Measurements from ENCODE around the gene TTC34. TPM values are rescaled to one million over a fixed set of nuclear protein-coding genes. Genes with fewer than 3 reads are reported as not detected.

TTC34 gene, protein sequence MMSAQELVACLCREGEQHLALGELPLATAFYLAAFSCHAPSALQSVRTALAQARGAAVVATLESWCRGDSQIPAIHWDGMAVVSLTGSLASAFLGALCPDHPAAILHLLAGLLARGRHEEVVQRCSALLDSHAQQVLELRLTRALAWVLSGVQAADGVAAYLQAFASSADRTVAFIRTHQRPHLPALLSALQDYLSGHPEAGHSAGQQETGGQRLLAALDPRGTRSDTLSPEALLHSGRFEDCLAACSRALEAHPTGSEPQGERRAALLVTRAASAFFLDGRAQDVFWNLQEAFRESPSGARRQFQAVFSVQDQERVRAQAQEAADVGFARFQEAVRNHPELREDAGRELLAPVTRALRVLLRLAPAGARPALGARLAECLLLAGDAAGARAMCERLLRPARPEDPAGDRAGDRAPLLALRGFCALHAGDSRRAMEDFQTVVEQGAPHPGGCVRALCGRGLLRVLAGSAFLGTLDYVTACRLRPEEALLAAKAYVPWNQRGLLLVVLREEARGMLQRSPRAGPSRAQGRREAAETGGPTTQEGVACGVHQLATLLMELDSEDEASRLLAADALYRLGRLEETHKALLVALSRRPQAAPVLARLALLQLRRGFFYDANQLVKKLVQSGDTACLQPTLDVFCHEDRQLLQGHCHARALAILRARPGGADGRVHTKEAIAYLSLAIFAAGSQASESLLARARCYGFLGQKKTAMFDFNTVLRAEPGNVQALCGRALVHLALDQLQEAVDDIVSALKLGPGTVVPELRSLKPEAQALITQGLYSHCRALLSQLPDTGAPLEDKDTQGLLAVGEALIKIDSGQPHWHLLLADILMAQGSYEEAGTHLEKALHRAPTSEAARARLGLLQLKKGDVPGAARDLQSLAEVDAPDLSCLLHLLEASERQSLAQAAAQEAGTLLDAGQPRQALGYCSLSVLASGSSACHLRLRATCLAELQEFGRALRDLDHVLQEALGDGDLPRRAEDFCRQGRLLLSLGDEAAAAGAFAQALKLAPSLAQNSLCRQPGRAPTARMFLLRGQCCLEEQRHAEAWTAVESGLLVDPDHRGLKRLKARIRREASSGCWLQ
- total RNA-seq: 1.3 and 1.7 TPM in 2 replicates

DNA sequence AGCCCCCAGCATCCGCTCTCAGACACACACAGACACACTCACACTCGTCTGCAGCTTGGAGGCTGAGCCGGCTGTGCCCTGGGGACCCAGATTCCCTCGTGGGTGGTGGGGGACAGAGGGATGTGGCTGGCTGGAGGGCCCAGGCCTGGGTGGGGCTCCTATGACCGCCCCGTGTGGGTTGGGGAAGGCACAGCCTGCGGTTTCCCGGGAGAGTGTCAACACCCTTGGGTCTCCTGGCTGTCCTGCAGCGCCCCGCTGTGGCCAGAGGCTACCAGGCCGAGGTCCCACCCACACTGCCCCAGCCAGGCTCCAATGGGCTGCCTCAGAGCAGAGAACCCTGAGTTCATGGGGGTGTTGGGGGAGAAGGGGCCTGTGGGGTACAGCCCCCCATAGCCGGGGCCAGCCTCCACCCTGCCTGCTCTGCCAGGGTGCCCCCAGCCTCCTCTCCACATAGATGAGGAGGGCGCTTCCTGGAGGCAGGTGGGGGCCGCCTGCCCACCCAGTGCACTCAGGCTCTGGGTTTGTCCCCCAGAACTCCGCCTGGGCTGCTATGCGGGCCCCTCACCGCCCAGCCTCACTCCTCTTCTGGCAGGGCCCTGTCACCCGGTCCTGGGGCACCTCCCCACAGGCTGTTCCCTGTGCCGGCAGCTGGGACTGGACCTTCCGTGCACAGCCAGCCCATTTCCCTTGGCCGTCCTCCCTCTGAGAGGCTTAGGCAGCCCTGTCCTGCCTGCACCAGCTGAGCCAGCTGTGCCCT, at the start of gene TTC34:
Gene TTC34, minus strand, starts transcription at position 159 of the 757 bp plus-strand sequence. CDS start 866 bp downstream, outside the sequence.
- intact Hi-C loops (cut with micrococcal nuclease): no loop called here

DNA sequence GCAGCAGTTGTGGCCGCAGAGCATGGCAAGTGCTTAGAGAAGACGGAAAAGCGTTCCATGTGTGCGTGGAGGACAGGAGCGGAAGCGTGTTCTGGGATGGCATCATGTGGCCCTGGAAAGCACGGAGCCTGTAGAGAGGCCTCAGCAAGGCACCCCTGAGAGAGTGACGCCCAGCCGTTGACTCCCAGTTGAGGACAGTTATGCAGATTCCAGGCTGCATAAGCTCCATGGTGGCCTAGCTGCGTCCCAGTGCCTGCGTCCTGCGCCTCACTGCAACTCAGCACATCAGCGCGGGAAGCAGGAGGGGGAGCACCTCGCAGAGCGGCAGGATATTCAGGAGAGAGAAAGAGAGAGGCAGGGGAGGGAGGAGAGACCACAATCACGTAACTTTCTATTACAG, 49.0 kb upstream of the TTC34 start:
- intact Hi-C loops (cut with micrococcal nuclease): no loop called here

DNA sequence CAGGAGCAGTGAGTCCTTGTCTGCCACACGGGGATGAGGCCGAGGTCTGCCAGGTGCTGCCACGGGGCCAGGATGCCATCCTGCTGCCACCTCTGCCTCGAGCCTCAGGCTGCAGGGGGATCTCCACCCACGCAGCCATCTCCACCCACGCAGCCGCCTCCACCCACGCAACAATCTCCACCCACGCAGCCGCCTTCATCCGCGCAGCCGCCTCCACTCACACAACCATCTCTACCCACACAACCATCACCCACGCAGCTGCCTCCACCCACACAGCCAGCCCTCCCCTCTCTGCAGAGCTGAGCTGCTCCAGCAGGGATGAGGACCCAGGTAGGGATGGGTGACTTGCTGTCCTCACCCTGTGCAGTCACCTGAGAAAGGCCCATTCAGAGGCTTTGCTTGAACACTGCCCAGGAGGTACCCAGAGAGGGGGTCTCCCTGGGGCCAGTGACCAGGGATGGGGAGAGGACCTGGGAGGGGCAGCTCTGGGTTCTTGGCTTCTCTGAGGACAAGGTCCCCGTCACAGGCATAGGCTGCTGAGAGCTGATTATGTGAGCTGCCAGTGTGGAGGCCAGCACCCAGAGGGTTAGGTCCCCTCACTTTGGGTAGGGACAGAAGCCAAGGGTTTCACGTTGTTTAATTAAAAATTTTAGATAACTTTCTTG, 46.6 kb upstream of the TTC34 start:
- intact Hi-C loops (cut with micrococcal nuclease): no loop called here

DNA sequence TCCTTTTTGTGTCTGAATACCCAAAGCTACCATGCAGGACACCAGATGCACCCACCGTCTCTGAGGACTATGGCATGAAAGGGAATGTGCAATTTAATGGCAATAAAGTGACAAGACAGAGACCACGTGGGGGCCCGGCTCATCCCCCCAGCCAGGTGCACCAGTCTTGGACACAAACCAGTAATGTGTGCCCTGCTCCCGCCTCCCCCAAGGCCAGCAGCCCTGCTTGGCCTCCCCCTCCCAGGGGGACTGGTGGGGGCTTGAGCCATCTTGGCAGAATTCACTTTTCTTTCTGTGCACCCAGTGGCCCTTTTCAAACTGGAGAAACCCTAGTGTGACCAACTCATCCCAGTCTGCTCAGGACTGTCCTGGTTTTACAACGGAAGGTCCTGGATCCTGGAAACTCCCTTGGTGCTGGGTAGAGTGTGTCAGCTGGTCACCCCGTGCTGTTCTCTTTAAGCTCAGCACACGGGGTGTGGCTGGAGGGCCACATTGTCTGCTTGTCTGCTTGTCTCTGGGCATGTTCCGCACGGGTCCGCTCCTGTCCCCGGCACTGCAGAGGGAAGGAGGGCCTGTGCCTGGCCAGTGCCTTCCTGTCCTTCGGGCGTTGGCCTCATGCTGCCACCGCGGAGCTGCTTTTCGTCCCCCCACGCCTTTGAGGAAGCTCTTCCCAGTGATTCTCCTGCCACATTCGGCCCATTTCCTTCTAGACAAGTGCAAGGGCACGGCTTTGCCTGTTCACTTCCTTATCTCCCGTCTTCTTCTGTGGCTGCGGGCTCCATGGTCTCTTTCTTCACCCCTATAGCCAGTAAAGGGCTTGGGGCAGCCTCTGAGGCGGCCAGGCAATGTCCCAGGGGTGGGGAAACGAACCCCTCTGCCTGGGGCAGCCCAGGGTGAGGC, 45.8 kb upstream of the TTC34 start:
- intact Hi-C loops (cut with micrococcal nuclease): no loop called here

DNA sequence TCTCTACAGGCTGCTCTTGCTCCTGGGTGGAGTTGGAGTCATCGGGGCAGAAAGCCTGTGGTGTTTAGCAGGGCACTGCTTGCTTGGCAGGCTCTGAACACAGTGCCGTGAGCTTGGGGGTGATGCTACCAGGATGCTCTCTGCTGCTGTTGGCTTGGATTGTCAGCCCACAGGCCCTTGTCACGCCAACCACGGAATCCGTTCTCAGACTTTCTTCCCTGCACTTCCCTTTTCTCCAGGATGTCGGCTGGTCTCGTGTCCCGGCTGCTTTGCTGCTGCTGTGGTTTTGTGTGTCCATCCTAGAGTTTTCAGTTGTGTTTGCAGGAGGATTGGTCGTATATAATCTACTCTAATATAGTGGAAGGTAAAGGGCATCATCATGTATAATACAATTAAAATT, 44.4 kb upstream of the TTC34 start:
- intact Hi-C loops (cut with micrococcal nuclease): no loop called here

DNA sequence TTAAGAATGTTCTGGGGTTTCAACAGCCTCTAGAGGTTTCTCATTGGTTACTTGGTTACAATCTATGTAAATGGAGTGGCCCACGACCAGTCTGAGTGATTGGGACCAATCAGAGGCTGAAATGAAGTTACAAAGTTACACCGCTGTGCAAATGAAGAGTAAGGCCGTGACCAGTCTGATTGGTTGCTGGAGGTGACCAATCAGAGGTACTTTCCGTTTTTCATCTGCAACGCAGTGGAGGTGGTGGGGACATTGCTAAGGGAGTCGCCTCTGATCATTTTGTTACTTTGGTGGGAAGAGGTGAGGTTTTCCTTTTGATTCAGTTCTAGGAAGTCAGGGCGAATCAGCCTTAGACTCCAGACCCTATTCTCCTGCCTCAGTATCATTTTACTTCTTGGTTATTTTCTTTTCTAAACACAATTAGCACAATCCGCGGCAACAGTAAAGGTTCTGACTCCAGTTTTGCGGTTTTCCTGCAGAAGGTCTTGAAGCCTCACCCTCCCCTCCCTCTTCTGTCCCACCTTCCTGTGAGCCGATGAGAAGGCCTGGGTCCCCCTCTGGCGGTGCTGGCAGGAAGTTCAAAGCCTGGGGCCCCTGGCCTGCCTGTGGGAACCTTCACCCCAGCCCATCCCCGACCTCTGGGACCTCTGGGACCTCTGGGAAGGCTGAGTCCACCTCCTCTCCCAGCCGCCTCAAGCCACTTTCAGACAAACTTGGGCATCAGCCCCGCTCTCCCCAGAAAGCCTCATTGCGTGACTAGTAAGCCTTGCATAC, 38.7 kb upstream of the TTC34 start:
- intact Hi-C loops (cut with micrococcal nuclease): no loop called here

DNA sequence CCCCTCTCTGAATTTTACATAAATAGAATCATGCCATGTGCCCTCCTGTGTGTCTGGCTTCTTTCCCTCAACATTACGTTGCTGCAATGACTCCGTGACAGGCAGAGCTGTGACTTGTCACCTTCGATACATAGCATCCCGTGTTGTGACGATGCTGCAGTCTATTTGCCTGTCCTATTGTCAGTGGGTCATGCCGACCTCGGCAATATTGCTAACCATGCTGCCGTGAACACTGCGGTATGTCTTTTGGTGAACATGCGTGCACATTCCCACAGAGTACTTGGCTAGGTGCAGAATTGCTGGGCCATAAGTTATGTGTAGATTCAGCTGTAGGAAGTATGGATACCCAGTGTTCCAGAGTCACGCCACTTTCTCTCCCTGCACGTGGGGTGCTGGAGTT, 36.3 kb upstream of the TTC34 start:
- intact Hi-C loops (cut with micrococcal nuclease): no loop called here

DNA sequence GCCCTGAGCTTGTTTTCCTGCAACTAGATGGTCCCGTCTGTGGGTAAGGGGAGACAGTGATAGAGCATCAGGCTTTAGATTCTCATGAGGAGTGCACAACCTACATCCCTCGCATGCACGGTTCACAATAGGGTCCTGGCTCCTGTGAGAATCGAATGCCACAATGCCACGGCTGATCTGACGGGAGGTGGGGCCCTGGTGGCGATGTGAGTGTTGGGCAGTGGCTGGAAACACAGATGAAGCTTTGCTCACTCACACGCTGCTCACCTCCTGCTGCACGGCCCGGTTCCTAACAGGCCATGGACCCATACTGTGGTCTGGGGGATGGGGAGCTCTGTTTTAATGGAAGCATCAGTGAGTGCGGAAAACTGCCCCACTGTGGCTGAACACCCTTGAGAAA, 35.8 kb upstream of the TTC34 start:
- intact Hi-C loops (cut with micrococcal nuclease): no loop called here

DNA sequence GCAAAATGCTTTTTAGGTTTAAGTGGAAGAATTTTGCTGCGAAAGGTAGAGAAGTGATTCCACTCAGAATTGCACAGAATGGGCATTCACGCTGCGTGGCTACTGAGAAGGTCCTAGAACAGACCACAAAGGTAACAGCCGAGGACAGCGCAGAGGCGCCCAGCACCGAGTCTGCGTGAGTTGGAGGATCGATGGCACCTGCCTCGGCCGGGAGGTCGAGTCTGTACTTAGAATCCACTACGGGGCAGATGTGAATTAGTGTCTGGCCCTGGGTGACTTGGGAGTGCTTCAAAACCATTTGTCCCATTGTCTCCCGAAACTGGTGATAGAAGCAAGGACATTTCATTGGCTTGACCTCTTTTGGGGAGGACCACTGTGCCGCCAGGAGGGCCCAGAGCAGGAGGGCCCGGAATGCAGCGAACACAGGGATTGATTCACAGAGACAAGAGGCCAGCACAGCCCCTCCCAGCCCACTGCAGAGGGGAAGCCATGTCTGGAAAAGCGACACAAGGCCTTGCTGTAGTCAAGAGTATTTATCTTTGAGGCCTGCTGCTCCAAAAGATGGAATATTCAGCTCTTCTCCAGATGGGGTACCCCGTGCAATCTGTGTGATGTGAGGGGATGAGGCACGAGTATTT, 35.0 kb upstream of the TTC34 start:
- intact Hi-C loops (cut with micrococcal nuclease): no loop called here

DNA sequence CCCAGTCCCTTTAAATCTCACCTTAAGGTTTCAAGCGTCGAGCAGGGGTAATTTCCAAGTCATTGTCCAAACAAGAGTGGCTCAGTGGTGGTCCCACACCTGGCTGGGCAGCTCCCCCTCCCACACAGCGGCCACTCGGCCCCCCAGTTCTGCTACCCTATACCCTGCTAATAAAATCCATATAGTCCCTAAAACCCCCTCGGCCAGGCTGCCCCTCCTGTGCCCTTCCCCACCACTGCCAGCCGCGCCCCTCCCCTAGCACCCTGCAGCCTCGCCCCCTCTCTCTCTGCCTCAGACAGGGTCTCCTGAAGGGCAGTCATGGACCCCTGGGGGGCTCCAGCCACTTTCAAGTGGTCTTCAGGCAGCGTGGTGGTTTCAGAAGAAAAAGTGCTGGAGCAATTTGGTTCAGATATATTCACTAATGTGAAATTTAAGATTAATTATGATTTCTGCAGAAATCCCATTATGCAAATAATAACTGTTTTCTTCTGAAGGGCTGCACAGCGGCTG, 34.2 kb upstream of the TTC34 start:
- intact Hi-C loops (cut with micrococcal nuclease): no loop called here

DNA sequence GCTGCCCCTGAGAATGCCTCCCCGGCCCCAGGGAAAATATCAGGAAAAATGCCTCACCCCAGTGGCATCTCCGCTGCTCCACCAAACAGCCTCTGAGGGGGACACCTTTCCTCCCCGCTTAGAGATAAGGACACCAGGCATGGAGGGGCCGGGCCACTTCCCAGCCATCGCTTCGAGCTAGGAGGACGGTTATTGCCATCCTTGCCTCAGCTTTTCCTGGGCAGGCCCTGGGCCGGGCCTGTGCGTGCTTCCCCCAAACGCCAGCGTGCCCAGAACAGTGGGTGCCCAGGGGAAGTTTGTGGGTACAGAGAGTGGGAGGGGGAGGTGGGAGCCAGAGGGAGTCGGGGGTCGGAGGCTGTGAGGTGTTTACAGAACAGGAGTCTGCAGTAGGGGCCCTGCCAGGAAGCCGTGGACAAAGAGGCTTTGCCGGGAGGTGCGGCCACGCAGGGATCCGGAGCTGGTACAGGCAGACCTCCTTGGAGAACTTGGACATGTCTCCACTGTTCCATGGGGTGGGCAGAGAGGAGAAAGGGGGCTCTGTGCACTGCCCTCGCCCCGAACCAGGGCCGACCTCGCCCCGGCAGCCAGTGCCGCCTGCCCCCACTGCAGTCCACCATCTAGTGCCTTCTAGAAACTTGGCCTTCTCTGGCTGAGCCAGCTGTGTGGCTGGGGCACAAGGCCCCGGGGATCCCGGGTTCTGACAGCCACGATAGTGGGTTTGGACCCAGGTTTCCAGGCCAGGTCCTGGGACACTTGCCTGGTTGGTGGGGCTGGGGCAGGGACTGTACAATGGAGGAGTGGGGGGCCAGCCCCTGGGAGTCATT, 33.5 kb upstream of the TTC34 start:
- intact Hi-C loops (cut with micrococcal nuclease): no loop called here

DNA sequence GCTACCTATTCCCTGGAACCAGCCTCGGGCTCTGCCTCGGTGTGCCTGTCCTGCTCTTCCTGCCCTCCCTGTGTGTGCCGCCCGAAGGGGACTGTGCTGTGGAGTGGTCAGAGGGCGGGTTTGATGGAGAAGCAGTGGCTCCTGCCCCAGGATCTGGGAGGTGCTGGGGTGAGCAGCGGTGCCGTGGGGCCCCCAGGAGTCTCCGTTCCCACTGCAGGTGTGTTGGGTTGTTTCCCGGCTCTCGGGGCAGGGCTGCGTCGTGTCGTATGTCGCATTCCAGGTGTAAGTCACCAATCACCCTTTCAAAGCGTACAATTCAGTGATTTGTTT, 32.6 kb upstream of the TTC34 start:
- intact Hi-C loops (cut with micrococcal nuclease): no loop called here

DNA sequence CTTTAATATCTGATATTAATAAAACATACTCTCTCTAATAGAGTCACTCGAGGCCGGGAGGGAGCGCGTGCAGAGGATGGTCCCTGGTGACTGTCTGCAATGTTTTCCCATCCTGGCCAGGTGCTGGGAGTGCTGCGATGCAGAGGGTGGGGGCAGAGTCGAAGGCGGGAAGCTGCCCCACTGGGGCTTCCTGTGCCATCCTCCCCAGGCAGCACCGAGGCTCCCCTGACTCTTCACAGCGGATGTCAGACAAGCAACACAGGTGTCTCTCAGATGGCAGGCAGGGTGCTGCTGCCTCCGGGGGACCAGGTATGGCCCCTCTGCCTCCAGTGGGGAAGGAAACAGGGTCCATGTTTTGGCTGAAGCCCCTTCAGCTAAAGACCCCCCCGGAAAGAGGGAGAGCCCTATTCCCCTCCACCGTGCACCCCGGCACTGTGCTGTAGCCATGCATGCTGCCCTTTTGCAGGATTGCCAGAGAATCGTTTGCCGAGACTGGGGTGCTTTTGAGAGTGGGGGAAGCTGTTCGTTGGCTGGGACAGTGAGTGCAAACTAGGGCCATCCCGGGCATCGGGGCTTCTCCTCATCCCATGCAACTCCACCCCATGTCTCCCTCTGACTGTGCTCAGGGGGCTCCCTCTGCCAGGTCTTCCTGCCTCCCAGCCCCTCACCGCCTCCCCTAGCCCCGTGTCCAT, 32.1 kb upstream of the TTC34 start:
- intact Hi-C loops (cut with micrococcal nuclease): no loop called here

DNA sequence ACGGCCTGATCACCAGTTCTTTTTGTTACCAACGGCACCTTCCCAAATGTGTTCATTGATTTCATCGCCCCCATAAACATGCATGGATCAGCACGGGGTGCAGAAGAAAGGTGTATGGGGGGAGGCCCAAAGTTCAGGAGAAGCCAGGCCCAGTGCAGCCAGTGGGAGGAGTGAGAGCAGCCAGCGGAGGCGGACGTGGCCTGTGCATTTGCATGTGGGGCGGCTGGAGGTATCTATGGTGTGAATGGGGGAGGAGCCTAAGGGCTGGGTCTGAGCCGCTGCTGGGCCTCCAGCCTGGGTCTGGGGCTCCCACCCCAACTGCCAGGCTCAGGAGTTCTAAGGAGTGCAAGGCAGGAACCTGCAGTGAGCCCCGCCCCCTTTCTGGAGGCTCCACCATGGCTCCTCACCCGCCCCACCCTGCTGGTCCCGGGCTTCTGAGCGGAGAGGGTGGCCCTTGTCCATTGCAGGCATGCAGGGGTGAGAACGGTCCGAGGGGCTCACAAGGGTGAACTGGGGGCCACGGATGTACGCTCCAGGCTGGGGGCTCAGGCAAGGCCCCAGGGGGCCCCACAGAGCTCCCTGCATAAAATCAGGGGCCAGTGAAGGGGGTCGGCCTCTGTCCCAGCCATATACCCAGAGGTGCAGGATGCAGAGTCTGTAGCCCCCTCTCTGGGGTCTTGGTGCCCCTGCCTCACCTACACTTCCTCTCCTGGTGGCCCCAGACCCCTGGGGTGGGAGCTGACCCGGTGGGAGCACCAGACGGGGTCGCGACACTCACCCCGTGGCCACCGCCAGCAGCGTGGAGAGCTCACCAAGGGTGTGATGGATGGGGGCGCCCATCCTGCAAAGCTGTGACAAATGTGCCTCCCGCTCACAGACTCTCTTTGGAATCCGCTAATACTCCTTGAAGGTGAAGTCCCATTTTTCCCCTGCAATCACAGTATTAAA, 31.3 kb upstream of the TTC34 start:
- intact Hi-C loops (cut with micrococcal nuclease): no loop called here

DNA sequence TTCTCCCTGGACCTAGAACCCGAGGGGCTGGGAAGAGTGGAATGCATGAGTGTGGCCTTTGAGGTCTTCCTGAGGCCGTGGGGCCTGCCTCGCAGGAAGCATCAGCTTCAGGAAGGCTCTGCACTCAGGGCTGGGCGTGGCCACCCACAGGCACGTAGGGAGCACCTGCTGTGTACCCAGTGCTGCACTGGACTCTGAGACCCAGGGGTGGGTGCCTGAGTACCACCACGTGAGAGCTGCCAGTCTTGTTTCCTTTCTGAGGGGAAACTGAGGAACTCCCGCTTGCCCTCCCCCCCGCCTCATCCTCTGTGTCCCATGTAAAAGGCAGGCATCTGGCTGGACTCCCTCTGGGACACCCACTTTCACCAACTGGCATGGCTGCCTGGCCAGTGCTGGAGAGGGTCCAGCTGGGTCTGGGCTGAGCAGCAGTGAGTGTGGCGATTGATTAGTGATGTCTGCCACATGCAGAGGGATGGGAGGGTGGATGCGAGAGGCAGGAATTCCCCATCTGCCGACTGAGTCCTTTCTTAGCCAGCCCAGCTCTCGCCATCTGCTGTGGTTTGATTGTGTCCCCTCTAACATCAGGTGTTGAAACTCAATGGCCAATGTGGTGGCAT, 30.2 kb upstream of the TTC34 start:
- intact Hi-C loops (cut with micrococcal nuclease): no loop called here
